ENCODE data around the gene BCAR1.

- no peak for TF ChIP-seq CTCF (conservative IDR thresholded peaks at IDR 0.05)
- TF ChIP-seq ZFX (IDR thresholded peaks at IDR 0.05), result no peak
These were observed 54.6 kb downstream of the BCAR1 start for GRCh38 chr16:75196836-75197235.
